Esophagus muscularis mucosa (tissue), 4 donors: ENCODE results near the gene SLC4A5. TPM values are rescaled to one million over a fixed set of nuclear protein-coding genes. Genes with fewer than 3 reads are reported as not detected.

Experiments used
- DNase-seq: peaks from one replicate; pipeline ENCODE4 v3.0.0-alpha.2; 2017; ENCODE audit errors: extremely low spot score
- H3K27ac ChIP-seq, 4 donors: fragments of 200-600 bp; sonication (generic); replicated peaks in 1 of 4; 1 replicate in 3 of 4; 2 replicates in 1 of 4; pipeline ENCODE4 v1.5.1; 2016 to 2019; ENCODE audit warnings: mild to moderate bottlenecking in 1 of 4
- H3K27me3 ChIP-seq, 4 donors: fragments of 200-600 bp; sonication (generic); one replicate each; pipeline versions ENCODE4 v1.5.1 to v1.6.0; 2016 to 2019
- H3K36me3 ChIP-seq, 4 donors: fragments of 200-600 bp; sonication (generic); one replicate each; pipeline ENCODE4 v1.5.1; 2016 to 2019
- H3K4me1 ChIP-seq, 4 donors: fragments of 200-600 bp; sonication (generic); one replicate each; pipeline ENCODE4 v1.5.1; 2016 to 2019
- H3K4me3 ChIP-seq, 4 donors: fragments of 200-600 bp; sonication (generic); 1 replicate in 2 of 4; 2 replicates in 2 of 4; pipeline ENCODE4 v1.5.1; 2016 to 2019; ENCODE audit warnings: mild to moderate bottlenecking in 4 of 4, moderate library complexity in 1 of 4
- H3K9me3 ChIP-seq, 4 donors: fragments of 200-600 bp; sonication (generic); 1 replicate in 3 of 4; 2 replicates in 1 of 4; pipeline ENCODE4 v1.5.1; 2016 to 2019
- EP300 ChIP-seq: sonication (generic); formaldehyde crosslinking; IDR thresholded peaks from one replicate; pipeline ENCODE4 v1.6.1; 2017; ENCODE audit warnings: antibody characterized with exemption
- POLR2A ChIP-seq: fragments of 450-650 bp; IDR thresholded peaks from one replicate; pipeline ENCODE4 v1.6.1; 2017; ENCODE audit warnings: antibody characterized with exemption, moderate library complexity, mild to moderate bottlenecking, low read depth
- POLR2AphosphoS5 ChIP-seq, 2 donors: sonication (generic); formaldehyde crosslinking; IDR thresholded peaks; one replicate each; pipeline ENCODE4 v1.6.1; 2017; ENCODE audit warnings: antibody characterized with exemption in 2 of 2
- WGBS: methylation state at CpG from one replicate; pipeline ENCODE4 v1.1.5; 2018; 5-methylcytosine and 5-hydroxymethylcytosine counted together
- intact Hi-C: fragments of 100-400 bp; cut with DNase I; formaldehyde crosslinking; loops from one replicate; pipeline ENCODE4 v1.15.1; 2023
- total RNA-seq, 4 donors: library from RNA; depleted of rRNA; stranded (reverse); fragments of >200 nt; gene quantifications; one replicate each; pipeline versions ENCODE4 v1.1.0 to v1.2.1, GENCODE V29; 2016
- TF ChIP-seq, protein P1 (sequence below), 3 experiments: fragments of 200-600 bp in 2 of 3; fragments of 450-650 bp in 1 of 3; sonication (generic) in 2 of 3; IDR thresholded peaks; one replicate each; pipeline ENCODE4 v1.5.1; 2017 to 2019; ENCODE audit warnings: antibody characterized with exemption in 3 of 3, mild to moderate bottlenecking in 2 of 3, moderate library complexity in 1 of 3

Gene SLC4A5, protein sequence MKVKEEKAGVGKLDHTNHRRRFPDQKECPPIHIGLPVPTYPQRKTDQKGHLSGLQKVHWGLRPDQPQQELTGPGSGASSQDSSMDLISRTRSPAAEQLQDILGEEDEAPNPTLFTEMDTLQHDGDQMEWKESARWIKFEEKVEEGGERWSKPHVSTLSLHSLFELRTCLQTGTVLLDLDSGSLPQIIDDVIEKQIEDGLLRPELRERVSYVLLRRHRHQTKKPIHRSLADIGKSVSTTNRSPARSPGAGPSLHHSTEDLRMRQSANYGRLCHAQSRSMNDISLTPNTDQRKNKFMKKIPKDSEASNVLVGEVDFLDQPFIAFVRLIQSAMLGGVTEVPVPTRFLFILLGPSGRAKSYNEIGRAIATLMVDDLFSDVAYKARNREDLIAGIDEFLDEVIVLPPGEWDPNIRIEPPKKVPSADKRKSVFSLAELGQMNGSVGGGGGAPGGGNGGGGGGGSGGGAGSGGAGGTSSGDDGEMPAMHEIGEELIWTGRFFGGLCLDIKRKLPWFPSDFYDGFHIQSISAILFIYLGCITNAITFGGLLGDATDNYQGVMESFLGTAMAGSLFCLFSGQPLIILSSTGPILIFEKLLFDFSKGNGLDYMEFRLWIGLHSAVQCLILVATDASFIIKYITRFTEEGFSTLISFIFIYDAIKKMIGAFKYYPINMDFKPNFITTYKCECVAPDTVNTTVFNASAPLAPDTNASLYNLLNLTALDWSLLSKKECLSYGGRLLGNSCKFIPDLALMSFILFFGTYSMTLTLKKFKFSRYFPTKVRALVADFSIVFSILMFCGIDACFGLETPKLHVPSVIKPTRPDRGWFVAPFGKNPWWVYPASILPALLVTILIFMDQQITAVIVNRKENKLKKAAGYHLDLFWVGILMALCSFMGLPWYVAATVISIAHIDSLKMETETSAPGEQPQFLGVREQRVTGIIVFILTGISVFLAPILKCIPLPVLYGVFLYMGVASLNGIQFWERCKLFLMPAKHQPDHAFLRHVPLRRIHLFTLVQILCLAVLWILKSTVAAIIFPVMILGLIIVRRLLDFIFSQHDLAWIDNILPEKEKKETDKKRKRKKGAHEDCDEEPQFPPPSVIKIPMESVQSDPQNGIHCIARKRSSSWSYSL
- 1 to 10 TPM in 3 of 4 donors, under 1 TPM in 1; 0.50 to 1.8 (median 1.4) TPM for total RNA-seq

DNA sequence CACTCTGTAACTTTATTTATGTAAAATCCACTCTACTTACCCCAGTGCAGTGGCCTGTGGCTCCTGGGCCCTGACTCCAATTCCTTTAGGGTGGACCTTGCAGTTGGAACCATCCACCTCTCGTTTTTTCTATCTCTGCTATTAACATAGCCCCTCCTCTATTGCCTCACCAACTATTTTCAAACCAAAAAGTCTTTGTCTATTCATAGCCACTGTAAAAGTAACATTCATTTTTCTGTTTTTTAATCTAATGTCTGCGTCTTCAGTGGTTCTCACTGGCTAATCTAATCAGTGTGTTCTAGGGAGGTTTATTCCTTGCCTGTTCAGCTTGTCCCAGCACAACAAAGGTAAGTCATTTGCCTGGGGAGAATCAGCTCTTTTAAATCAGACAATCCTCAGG is at the start of gene SLC4A5:
SLC4A5 (minus strand) TSS at position 101 of the 400 bp plus-strand sequence. CDS start 28,393 bp downstream, outside the sequence.
- Histone ChIP-seq H3K27me3 (no peaks in the 10 kb centered on the region), H3K4me1 (no peaks in the 10 kb centered on the region), H3K4me3 (no peak within 1 kb of the TSS), H3K36me3 (no peaks in the 10 kb centered on the region), H3K27ac (no peak within 1 kb of the TSS), H3K9me3 (no peaks in the 10 kb centered on the region)
- TF ChIP-seq EP300: no peak
- TF ChIP-seq POLR2AphosphoS5 (IDR thresholded peaks at IDR 0.05): no peak
- TF ChIP-seq POLR2A: no peak
- TF ChIP-seq, protein P1, sequence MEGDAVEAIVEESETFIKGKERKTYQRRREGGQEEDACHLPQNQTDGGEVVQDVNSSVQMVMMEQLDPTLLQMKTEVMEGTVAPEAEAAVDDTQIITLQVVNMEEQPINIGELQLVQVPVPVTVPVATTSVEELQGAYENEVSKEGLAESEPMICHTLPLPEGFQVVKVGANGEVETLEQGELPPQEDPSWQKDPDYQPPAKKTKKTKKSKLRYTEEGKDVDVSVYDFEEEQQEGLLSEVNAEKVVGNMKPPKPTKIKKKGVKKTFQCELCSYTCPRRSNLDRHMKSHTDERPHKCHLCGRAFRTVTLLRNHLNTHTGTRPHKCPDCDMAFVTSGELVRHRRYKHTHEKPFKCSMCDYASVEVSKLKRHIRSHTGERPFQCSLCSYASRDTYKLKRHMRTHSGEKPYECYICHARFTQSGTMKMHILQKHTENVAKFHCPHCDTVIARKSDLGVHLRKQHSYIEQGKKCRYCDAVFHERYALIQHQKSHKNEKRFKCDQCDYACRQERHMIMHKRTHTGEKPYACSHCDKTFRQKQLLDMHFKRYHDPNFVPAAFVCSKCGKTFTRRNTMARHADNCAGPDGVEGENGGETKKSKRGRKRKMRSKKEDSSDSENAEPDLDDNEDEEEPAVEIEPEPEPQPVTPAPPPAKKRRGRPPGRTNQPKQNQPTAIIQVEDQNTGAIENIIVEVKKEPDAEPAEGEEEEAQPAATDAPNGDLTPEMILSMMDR (IDR thresholded peaks at IDR 0.05): no peak
- WGBS: 83% methylated on average over 2 of the region's 2 CpGs
- intact Hi-C loops: no loop called here
- no peak for DNase-seq

DNA sequence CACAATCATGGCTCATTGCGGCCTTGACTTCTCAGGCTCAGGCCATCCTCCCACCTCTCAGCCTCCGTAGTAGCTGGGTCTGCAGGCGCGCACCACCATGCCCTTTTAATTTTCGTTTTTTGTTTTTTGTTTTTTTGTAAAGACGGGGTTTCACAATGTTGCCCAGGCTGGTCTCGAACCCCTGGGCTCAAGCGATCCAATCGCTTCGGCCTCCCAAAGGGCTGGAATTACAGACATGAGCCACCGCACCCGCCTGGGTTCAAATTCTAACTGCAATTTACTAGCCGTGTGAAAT is 49.2 kb upstream of the SLC4A5 start:
- 64% methylated on average over 13 of the region's 13 CpGs for WGBS
- TF ChIP-seq EP300 (no peak), POLR2AphosphoS5 (IDR thresholded peaks at IDR 0.05) (no peak), POLR2A (no peak)
- TF ChIP-seq, protein P1 (IDR thresholded peaks at IDR 0.05): no peak
- DNase-seq: no peak
- H3K27me3 ChIP-seq: no peaks in the 10 kb centered on the region
- peak overlapping the region in 2 of 4 donors; percentile 90 to 93 for H3K27ac ChIP-seq
- peak overlapping the region; percentile 70 to 94 (median 84) for H3K4me3 ChIP-seq
- intact Hi-C loops: loop anchor here (10.0 kb wide), 2 partner anchors 58 to 138 kb away; no protein-coding TSS in a partner anchor
- no peaks in the 10 kb centered on the region for H3K36me3 ChIP-seq
- H3K9me3 ChIP-seq: no peaks in the 10 kb centered on the region
- peaks cover 34 to 44% (median 41%) of the 10 kb centered on the region in 4 donors for H3K4me1 ChIP-seq

DNA sequence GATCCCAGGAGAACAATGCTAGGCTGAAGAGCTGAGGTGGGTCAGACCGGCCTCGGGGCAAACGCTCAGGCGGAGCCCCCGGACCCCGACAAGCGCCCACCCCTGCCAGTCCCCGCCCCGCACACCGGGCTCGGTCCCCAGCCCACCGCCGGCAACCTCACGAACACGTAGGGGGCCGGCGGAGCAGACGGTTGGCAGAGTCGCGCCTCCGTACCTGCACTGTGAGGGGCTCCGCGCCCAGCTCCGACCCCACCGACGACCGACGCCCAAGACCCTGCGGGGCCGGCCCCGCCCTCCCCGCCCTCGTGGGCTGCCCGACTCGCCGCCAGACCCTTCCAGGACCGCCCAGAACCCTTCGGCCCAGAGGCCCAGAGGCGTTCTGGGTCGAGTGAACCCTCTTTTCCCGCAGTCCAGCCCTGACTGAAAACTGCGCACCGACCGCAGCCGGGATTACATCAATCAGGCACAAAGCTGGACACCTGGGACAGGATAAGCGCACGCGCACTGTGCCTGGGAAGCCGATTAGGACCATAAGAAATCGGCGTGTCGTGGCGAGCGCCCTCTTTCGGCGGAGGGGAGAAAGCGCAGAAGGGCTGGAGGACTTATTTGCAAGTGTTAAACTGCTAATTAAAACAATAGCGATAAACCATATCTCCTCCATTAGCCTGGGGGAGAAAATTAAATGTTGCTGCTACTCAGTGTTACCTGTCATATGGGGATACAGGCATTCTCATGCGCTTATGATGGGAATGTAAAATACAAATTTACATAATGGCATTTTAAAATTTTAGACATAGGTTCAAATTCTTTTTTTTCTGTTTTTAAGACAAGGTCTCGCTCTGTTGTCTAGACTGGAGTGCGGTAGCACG is 48.6 kb upstream of the SLC4A5 start:
- Histone ChIP-seq H3K4me1 (peaks cover 40 to 49% (median 47%) of the 10 kb centered on the region in 4 donors), H3K27ac (peak overlapping the region; percentile 88 to 93 (median 91)), H3K27me3 (no peaks in the 10 kb centered on the region), H3K36me3 (no peaks in the 10 kb centered on the region), H3K4me3 (peak overlapping the region; percentile 70 to 94 (median 84)), H3K9me3 (no peaks in the 10 kb centered on the region)
- intact Hi-C loops: loop anchor here (10.0 kb wide), 2 partner anchors 57 to 137 kb away; no protein-coding TSS in a partner anchor
- TF ChIP-seq POLR2AphosphoS5 (IDR thresholded peaks at IDR 0.05) (peak; percentile 75 to 90), POLR2A (peak; percentile 47), EP300 (no peak)
- TF ChIP-seq, protein P1 (IDR thresholded peaks at IDR 0.05): peak; percentile 98
- DNase-seq: peak; percentile 97
- WGBS: 1% methylated on average over 18 of the region's 62 CpGs

DNA sequence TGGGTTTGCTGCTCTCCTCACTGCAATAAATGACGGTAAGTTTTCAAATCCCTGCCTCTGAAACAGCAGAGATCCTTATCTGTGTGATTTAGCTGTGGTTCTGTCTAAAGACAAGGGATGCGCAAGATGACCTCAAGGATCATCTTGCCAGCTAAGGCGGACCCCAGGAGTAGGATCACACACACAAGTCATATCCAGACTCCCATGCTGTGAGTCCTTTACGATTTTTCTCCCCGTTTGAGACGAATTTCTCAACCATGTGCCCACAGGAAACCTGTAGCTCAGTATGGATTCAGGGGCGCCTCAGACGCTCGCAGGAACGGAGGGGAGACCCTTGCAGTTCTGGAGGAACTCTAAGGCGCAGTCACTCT is 48.0 kb upstream of the SLC4A5 start:
- H3K4me3 ChIP-seq: peak overlapping the region; percentile 70 to 94 (median 84)
- peaks cover 43 to 53% (median 51%) of the 10 kb centered on the region in 4 donors for H3K4me1 ChIP-seq
- peak overlapping the region; percentile 88 to 93 (median 91) for H3K27ac ChIP-seq
- TF ChIP-seq POLR2A (no peak), EP300 (no peak), POLR2AphosphoS5 (IDR thresholded peaks at IDR 0.05) (no peak)
- TF ChIP-seq, protein P1 (IDR thresholded peaks at IDR 0.05): no peak
- no peaks in the 10 kb centered on the region for H3K27me3 ChIP-seq
- no peaks in the 10 kb centered on the region for H3K9me3 ChIP-seq
- DNase-seq: no peak
- no peaks in the 10 kb centered on the region for H3K36me3 ChIP-seq
- intact Hi-C loops: loop anchor here (10.0 kb wide), 2 partner anchors 56 to 136 kb away; no protein-coding TSS in a partner anchor
- WGBS: 5% methylated on average over 4 of the region's 11 CpGs
